HCT116 (cell line): Measurements from ENCODE around the gene TOMM70. TPM values are rescaled to one million over a fixed set of nuclear protein-coding genes. Genes with fewer than 3 reads are reported as not detected.

Experiments used
- ATAC-seq: fragments of 200-7000 bp; cut with Tn5 transposase; 2 replicates; pipeline ENCODE4 v1.9.1; 2020; ENCODE audit warnings: mild to moderate bottlenecking, moderate library complexity
- BruUV-seq: library from RNA; stranded (reverse); fragments of 400-500 nt; replicated peaks from 2 replicates; lab custom pipeline; 2021; lab: Mats Ljungman, UMichigan
- CTCF ChIA-PET: fragments of 300-600 bp; sonication (Branson Sonifier 250); formaldehyde crosslinking; loops from one replicate; lab custom pipeline; 2021; ENCODE audit warnings: antibody characterized with exemption; lab: Charles Lee
- POLR2A ChIA-PET: fragments of 300-600, 350-600 bp; sonication (Branson Sonifier 250); formaldehyde crosslinking; loops from one replicate; lab custom pipeline; 2021; ENCODE audit warnings: antibody characterized with exemption; lab: Charles Lee
- RAD21 ChIA-PET, 2 experiments: fragments of 300-600 bp; sonication (Branson Sonifier 250); formaldehyde crosslinking; loops; one replicate each; lab custom pipeline; 2023; ENCODE audit warnings: low total read pairs in 2 of 2; ENCODE audit not compliant: uncharacterized antibody in 2 of 2, unreplicated experiment in 2 of 2, low non-redundant PET in 1 of 2; lab: Charles Lee
- DNase-seq: peaks from one replicate; pipeline ENCODE4 v3.0.0-alpha.2; 2010; ENCODE audit warnings: low read depth, low spot score
- H2AFZ ChIP-seq: fragments of 200-600 bp; shearing (Covaris generic), sonication (generic); 2 replicates; pipeline ENCODE4 v1.6.1; 2017; ENCODE audit warnings: low read depth, mixed run types, mixed read lengths, antibody characterized with exemption, low read length; ENCODE audit not compliant: poor library complexity, severe bottlenecking
- H3K27ac ChIP-seq: 2 replicates; pipeline ENCODE4 v1.5.1; 2012; ENCODE audit warnings: low read depth, low read length
- H3K27me3 ChIP-seq: fragments of 200-600 bp; sonication (generic); 2 replicates; pipeline ENCODE4 v1.6.1; 2016; ENCODE audit warnings: mixed run types, low read length, mixed read lengths; ENCODE audit not compliant: insufficient read depth
- H3K36me3 ChIP-seq, 2 experiments: fragments of 200-500 bp in 1 of 2; fragments of 200-600 bp in 1 of 2; sonication (Bioruptor generic) in 1 of 2; sonication (generic) in 1 of 2; 2 replicates each; pipeline versions ENCODE4 v1.5.1 to v1.6.1; 2014 to 2016; ENCODE audit warnings: low read length in 2 of 2, inconsistent platforms in 1 of 2, mixed read lengths in 1 of 2, mixed run types in 1 of 2; ENCODE audit not compliant: insufficient read depth in 2 of 2, control insufficient read depth in 1 of 2
- H3K4me1 ChIP-seq, 2 experiments: fragments of 200-600 bp in 1 of 2; sonication (generic) in 1 of 2; 2 replicates each; pipeline versions ENCODE4 v1.5.1 to v1.6.1; 2012 to 2017; ENCODE audit warnings: low read length in 2 of 2, inconsistent platforms in 1 of 2, mild to moderate bottlenecking in 1 of 2, mixed read lengths in 1 of 2, mixed run types in 1 of 2, moderate library complexity in 1 of 2; ENCODE audit not compliant: insufficient read depth in 2 of 2, control insufficient read depth in 1 of 2
- H3K4me2 ChIP-seq: fragments of 200-600 bp; sonication (generic); 2 replicates; pipeline ENCODE4 v1.6.1; 2017; ENCODE audit warnings: mixed run types, low read length, mixed read lengths
- H3K4me3 ChIP-seq, 2 experiments: fragments of 200-600 bp in 1 of 2; sonication (generic) in 1 of 2; replicated peaks in 1 of 2; 2 replicates each; pipeline ENCODE4 v1.5.1; 2011 to 2016; ENCODE audit warnings: low read length in 2 of 2, control low read depth in 1 of 2, low read depth in 1 of 2, mild to moderate bottlenecking in 1 of 2, mixed read lengths in 1 of 2, mixed run types in 1 of 2
- H3K79me2 ChIP-seq: fragments of 200-600 bp; sonication (generic); 2 replicates; pipeline ENCODE4 v1.6.1; 2017; ENCODE audit warnings: mild to moderate bottlenecking, mixed run types, low read length, moderate library complexity, mixed read lengths; ENCODE audit not compliant: insufficient read depth
- H3K9ac ChIP-seq: fragments of 200-600 bp; sonication (generic); 2 replicates; pipeline ENCODE4 v1.6.1; 2016; ENCODE audit warnings: low read length, mixed read lengths
- H3K9me2 ChIP-seq: fragments of 200-600 bp; sonication (generic), shearing (Covaris generic); 2 replicates; pipeline ENCODE4 v1.6.1; 2017; ENCODE audit warnings: mixed run types, mild to moderate bottlenecking, moderate library complexity; ENCODE audit not compliant: insufficient read depth
- H3K9me3 ChIP-seq, 2 experiments: fragments of 200-500 bp in 1 of 2; fragments of 200-600 bp in 1 of 2; sonication (Bioruptor generic) in 1 of 2; sonication (generic) in 1 of 2; 2 replicates each; pipeline ENCODE4 v1.6.1; 2014 to 2017; ENCODE audit warnings: low read length in 2 of 2, mixed read lengths in 2 of 2, inconsistent platforms in 1 of 2, low read depth in 1 of 2, mild to moderate bottlenecking in 1 of 2, mixed run types in 1 of 2, moderate library complexity in 1 of 2; ENCODE audit not compliant: control insufficient read depth in 1 of 2, insufficient read depth in 1 of 2
- H4K20me1 ChIP-seq: fragments of 200-600 bp; sonication (generic), shearing (Covaris generic); 2 replicates; pipeline ENCODE4 v1.6.1; 2017; ENCODE audit warnings: mixed run types, mild to moderate bottlenecking, moderate library complexity; ENCODE audit not compliant: insufficient read depth
- CBX3 ChIP-seq: IDR thresholded peaks from 2 replicates; pipeline ENCODE4 v1.6.1; 2012; ENCODE audit warnings: low read depth
- CEBPB ChIP-seq: IDR thresholded peaks from 2 replicates; pipeline ENCODE4 v1.6.1; 2012; ENCODE audit warnings: low read depth
- EGR1 ChIP-seq: IDR thresholded peaks from 2 replicates; pipeline ENCODE4 v1.6.1; 2012; ENCODE audit warnings: low read depth
- SIN3A ChIP-seq: IDR thresholded peaks from 2 replicates; pipeline ENCODE4 v1.6.1; 2012; ENCODE audit warnings: low read depth
- SP1 ChIP-seq: IDR thresholded peaks from 2 replicates; pipeline ENCODE4 v1.6.1; 2012; ENCODE audit warnings: low read depth
- TCF7L2 ChIP-seq: IDR thresholded peaks from 2 replicates; pipeline ENCODE4 v1.7.0; 2011; ENCODE audit warnings: borderline replicate concordance, inconsistent platforms; ENCODE audit not compliant: insufficient read depth, insufficient read length; ENCODE audit errors: extremely low read depth
- ZNF274 ChIP-seq: fragments of 200-500 bp; sonication (Bioruptor generic); IDR thresholded peaks from 2 replicates; pipeline ENCODE4 v1.6.1; 2014; ENCODE audit warnings: mild to moderate bottlenecking, low read depth, low read length, inconsistent platforms
- intact Hi-C: fragments of 100-400 bp; cut with micrococcal nuclease; formaldehyde crosslinking; loops from 2 replicates; pipeline ENCODE4 v1.10.0; 2022
- total RNA-seq: library from RNA; stranded (reverse); gene quantifications from one replicate; pipeline ENCODE4 v1.2.1, GENCODE V29; 2021; ENCODE audit not compliant: unreplicated experiment
- TF ChIP-seq, protein P1 (sequence below): IDR thresholded peaks from 2 replicates; pipeline ENCODE4 v1.6.1; 2012; ENCODE audit warnings: low read depth
- TF ChIP-seq, protein P2 (sequence below): IDR thresholded peaks from 2 replicates; pipeline ENCODE4 v1.6.1; 2012

Gene TOMM70
- total RNA-seq, 1 experiment from 2014 or later = 54.9 TPM

DNA sequence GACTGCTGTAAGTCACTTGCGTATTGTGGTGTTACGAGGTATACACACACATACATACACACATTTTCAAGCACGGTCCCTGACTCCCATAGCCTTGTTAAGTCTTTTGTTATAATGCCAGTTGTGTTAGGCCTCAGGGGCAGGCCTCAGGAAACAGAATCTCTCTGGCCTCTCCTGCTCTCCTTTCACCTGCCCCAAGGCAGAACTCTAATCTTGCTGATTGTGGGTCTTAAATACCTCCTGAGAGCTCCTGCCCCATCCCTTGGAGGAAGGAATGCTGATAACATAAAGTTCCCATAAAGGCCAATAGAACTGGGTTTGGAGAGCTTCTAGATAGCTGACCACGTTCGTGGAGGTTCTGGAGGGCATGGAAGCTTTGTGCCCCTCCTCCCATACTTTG is 70.2 kb downstream of the TOMM70 start:
- H3K79me2 ChIP-seq = peaks cover 7% of the 10 kb centered on the region; the same call in 1 of the 2 replicates
- H3K4me2 ChIP-seq = no peak overlapping the region
- H3K4me3 ChIP-seq = no peak overlapping the region
- ChIA-PET CTCF (no interaction called here), POLR2A (no interaction called here), RAD21 (no interaction called here)
- no peaks in the 10 kb centered on the region for H4K20me1 ChIP-seq
- no peaks in the 10 kb centered on the region for H3K9me3 ChIP-seq
- TF ChIP-seq, protein P1, sequence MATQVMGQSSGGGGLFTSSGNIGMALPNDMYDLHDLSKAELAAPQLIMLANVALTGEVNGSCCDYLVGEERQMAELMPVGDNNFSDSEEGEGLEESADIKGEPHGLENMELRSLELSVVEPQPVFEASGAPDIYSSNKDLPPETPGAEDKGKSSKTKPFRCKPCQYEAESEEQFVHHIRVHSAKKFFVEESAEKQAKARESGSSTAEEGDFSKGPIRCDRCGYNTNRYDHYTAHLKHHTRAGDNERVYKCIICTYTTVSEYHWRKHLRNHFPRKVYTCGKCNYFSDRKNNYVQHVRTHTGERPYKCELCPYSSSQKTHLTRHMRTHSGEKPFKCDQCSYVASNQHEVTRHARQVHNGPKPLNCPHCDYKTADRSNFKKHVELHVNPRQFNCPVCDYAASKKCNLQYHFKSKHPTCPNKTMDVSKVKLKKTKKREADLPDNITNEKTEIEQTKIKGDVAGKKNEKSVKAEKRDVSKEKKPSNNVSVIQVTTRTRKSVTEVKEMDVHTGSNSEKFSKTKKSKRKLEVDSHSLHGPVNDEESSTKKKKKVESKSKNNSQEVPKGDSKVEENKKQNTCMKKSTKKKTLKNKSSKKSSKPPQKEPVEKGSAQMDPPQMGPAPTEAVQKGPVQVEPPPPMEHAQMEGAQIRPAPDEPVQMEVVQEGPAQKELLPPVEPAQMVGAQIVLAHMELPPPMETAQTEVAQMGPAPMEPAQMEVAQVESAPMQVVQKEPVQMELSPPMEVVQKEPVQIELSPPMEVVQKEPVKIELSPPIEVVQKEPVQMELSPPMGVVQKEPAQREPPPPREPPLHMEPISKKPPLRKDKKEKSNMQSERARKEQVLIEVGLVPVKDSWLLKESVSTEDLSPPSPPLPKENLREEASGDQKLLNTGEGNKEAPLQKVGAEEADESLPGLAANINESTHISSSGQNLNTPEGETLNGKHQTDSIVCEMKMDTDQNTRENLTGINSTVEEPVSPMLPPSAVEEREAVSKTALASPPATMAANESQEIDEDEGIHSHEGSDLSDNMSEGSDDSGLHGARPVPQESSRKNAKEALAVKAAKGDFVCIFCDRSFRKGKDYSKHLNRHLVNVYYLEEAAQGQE = no peak
- no peak for TF ChIP-seq ZNF274
- TF ChIP-seq TCF7L2 = no peak
- no peak for TF ChIP-seq EGR1
- TF ChIP-seq CBX3 = no peak
- TF ChIP-seq SP1 = no peak
- TF ChIP-seq, protein P2, sequence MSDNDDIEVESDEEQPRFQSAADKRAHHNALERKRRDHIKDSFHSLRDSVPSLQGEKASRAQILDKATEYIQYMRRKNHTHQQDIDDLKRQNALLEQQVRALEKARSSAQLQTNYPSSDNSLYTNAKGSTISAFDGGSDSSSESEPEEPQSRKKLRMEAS = no peak
- no peak for TF ChIP-seq SIN3A
- TF ChIP-seq CEBPB = no peak
- H2AFZ ChIP-seq = no peak overlapping the region
- intact Hi-C loops = loop anchor here (10.0 kb wide), 1 partner anchor 56 kb away; no protein-coding TSS in a partner anchor
- H3K4me1 ChIP-seq = peaks cover 6 to 13% of the 10 kb centered on the region in 2 experiments
- ATAC-seq = no peak
- no TSS peak for BruUV-seq
- no peaks in the 10 kb centered on the region for H3K27me3 ChIP-seq
- no peak overlapping the region for H3K27ac ChIP-seq
- no peak for DNase-seq
- no peaks in the 10 kb centered on the region for H3K36me3 ChIP-seq
- H3K9ac ChIP-seq = no peak overlapping the region
- H3K9me2 ChIP-seq = no peaks in the 10 kb centered on the region
